ENCODE results near the gene HOMER2.

HOMER2 gene

GRCh38 chr15:82846621-82847020, 105.9 kb downstream of the HOMER2 start:
- Histone ChIP-seq H3K36me3 (ENCODE audit: control insufficient read depth, low read length) (no peaks in the 10 kb centered on the region), H3K4me2 (ENCODE audit: low read length) (no peak overlapping the region), H3K27ac (ENCODE audit: low read depth, low read length) (no peak overlapping the region), H3K27me3 (ENCODE audit: control insufficient read depth, low read length) (no peaks in the 10 kb centered on the region), H3K9me2 (replicated peaks; ENCODE audit: control insufficient read depth, low read length) (no peaks in the 10 kb centered on the region), H3K4me3 (ENCODE audit: low read length) (no peak overlapping the region), H3F3A (ENCODE audit: control insufficient read depth, insufficient read depth) (no peaks in the 10 kb centered on the region; the same call in 1 of the 2 replicates), H3K9me3 (ENCODE audit: control insufficient read depth, insufficient read depth, low read length) (no peaks in the 10 kb centered on the region), H4K20me1 (ENCODE audit: control insufficient read depth, insufficient read depth, low read depth, low read length) (no peaks in the 10 kb centered on the region), H3K79me2 (ENCODE audit: control insufficient read depth, low read length) (no peaks in the 10 kb centered on the region), H3K4me1 (ENCODE audit: control insufficient read depth, low read length) (peaks cover 33% of the 10 kb centered on the region)
- TF ChIP-seq CTCF (IDR thresholded peaks at IDR 0.05; ENCODE audit: low read depth, low read length, poor library complexity, severe bottlenecking) (no peak), EZH2phosphoT487 (IDR thresholded peaks at IDR 0.05; ENCODE audit: borderline replicate concordance, low read length) (no peak)

- Histone ChIP-seq H3K4me1 (ENCODE audit: control insufficient read depth, low read length) (peaks cover 33% of the 10 kb centered on the region), H3K4me2 (ENCODE audit: low read length) (no peak overlapping the region), H3K36me3 (ENCODE audit: control insufficient read depth, low read length) (no peaks in the 10 kb centered on the region), H4K20me1 (ENCODE audit: control insufficient read depth, insufficient read depth, low read depth, low read length) (no peaks in the 10 kb centered on the region), H3K4me3 (ENCODE audit: low read length) (no peak overlapping the region), H3K27me3 (ENCODE audit: control insufficient read depth, low read length) (no peaks in the 10 kb centered on the region), H3K79me2 (ENCODE audit: control insufficient read depth, low read length) (no peaks in the 10 kb centered on the region), H3K27ac (ENCODE audit: low read depth, low read length) (no peak overlapping the region), H3K9me2 (replicated peaks; ENCODE audit: control insufficient read depth, low read length) (no peaks in the 10 kb centered on the region), H3K9me3 (ENCODE audit: control insufficient read depth, insufficient read depth, low read length) (no peaks in the 10 kb centered on the region), H3F3A (ENCODE audit: control insufficient read depth, insufficient read depth) (peaks cover 6% of the 10 kb centered on the region)
- TF ChIP-seq CTCF (IDR thresholded peaks at IDR 0.05; ENCODE audit: low read depth, low read length, poor library complexity, severe bottlenecking) (no peak), EZH2phosphoT487 (IDR thresholded peaks at IDR 0.05; ENCODE audit: borderline replicate concordance, low read length) (no peak)
These were observed 106.8 kb downstream of the HOMER2 start for GRCh38 chr15:82845686-82846085.

- H3K36me3 ChIP-seq (ENCODE audit: control insufficient read depth, low read length) = no peaks in the 10 kb centered on the region
- H3K4me3 ChIP-seq (ENCODE audit: low read length) = peak overlapping the region; percentile 26
- no peak for TF ChIP-seq CTCF (IDR thresholded peaks at IDR 0.05; ENCODE audit: low read depth, low read length, poor library complexity, severe bottlenecking)
- no peak for TF ChIP-seq EZH2phosphoT487 (IDR thresholded peaks at IDR 0.05; ENCODE audit: borderline replicate concordance, low read length)
These were observed 109.0 kb downstream of the HOMER2 start for GRCh38 chr15:82843566-82843965.

More at GRCh38 chr15:82843566-82843965, 109.0 kb downstream of the HOMER2 start:
- Histone ChIP-seq H3K27ac (ENCODE audit: low read depth, low read length) (no peak overlapping the region), H4K20me1 (ENCODE audit: control insufficient read depth, insufficient read depth, low read depth, low read length) (no peaks in the 10 kb centered on the region), H3K9me2 (replicated peaks; ENCODE audit: control insufficient read depth, low read length) (no peaks in the 10 kb centered on the region), H3K27me3 (ENCODE audit: control insufficient read depth, low read length) (no peaks in the 10 kb centered on the region), H3K79me2 (ENCODE audit: control insufficient read depth, low read length) (no peaks in the 10 kb centered on the region), H3K4me2 (ENCODE audit: low read length) (peak overlapping the region; percentile 74), H3K9me3 (ENCODE audit: control insufficient read depth, insufficient read depth, low read length) (no peaks in the 10 kb centered on the region), H3F3A (ENCODE audit: control insufficient read depth, insufficient read depth) (peaks cover 10% of the 10 kb centered on the region), H3K4me1 (ENCODE audit: control insufficient read depth, low read length) (peaks cover 23% of the 10 kb centered on the region)
